Gastrocnemius medialis (tissue), 4 donors: ENCODE data around the gene CYLD. TPM values are rescaled to one million over a fixed set of nuclear protein-coding genes. Genes with fewer than 3 reads are reported as not detected.
A peak's percentile ranks its signal among the peaks of the same experiment; 100 is the strongest.

ENCODE experiments used
- ATAC-seq, 2 donors: fragments of 150-250 bp; one replicate each; pipeline ENCODE4 v1.9.1; 2016
- DNase-seq, 2 donors: peaks; one replicate each; pipeline ENCODE4 v3.0.0-alpha.2; 2019
- H3K27ac ChIP-seq, 4 donors: fragments of 200-600 bp; sonication (generic); 1 replicate in 1 of 4; 2 replicates in 3 of 4; pipeline ENCODE4 v1.5.1; 2016 to 2018; ENCODE audit warnings: mild to moderate bottlenecking in 2 of 4, moderate library complexity in 1 of 4
- H3K27me3 ChIP-seq, 3 donors: fragments of 200-600 bp; sonication (generic) in 2 of 3; 1 replicate in 1 of 3; 2 replicates in 2 of 3; pipeline versions ENCODE4 v1.5.1 to v1.6.0; 2016 to 2019; ENCODE audit warnings: mild to moderate bottlenecking in 1 of 3, moderate library complexity in 1 of 3
- H3K36me3 ChIP-seq, 2 donors: fragments of 200-600 bp; sonication (generic) in 1 of 2; one replicate each; pipeline ENCODE4 v1.5.1; 2017 to 2018
- H3K4me1 ChIP-seq, 2 donors: fragments of 200-600 bp; sonication (generic) in 1 of 2; one replicate each; pipeline ENCODE4 v1.5.1; 2016 to 2017; ENCODE audit warnings: mild to moderate bottlenecking in 2 of 2
- H3K4me3 ChIP-seq, 4 donors: fragments of 200-600 bp; sonication (generic) in 3 of 4; 1 replicate in 1 of 4; 2 replicates in 3 of 4; pipeline ENCODE4 v1.5.1; 2016 to 2019; ENCODE audit warnings: mild to moderate bottlenecking in 2 of 4
- H3K9me3 ChIP-seq, 3 donors: fragments of 200-600 bp; sonication (generic) in 2 of 3; 1 replicate in 1 of 3; 2 replicates in 2 of 3; pipeline ENCODE4 v1.5.1; 2016 to 2019
- CTCF ChIP-seq, 5 experiments: fragments of 450-650 bp in 3 of 5; fragments of 200-600 bp in 2 of 5; sonication (generic) in 2 of 5; IDR thresholded peaks in 4 of 5; conservative IDR thresholded peaks in 1 of 5; 1 replicate in 4 of 5; 2 replicates in 1 of 5; pipeline ENCODE4 v1.5.1; 2016 to 2019; ENCODE audit warnings: antibody characterized with exemption in 5 of 5, mild to moderate bottlenecking in 3 of 5, moderate library complexity in 3 of 5
- POLR2A ChIP-seq, 2 donors: fragments of 450-650 bp; IDR thresholded peaks; one replicate each; pipeline ENCODE4 v1.6.1; 2017; ENCODE audit warnings: antibody characterized with exemption in 2 of 2, mild to moderate bottlenecking in 2 of 2, moderate library complexity in 2 of 2
- in situ Hi-C, 4 donors: fragments of 200-750 bp; cut with MboI; loops; one replicate each; pipeline versions ENCODE4 v1.15.0 to v1.8.0; 2017; ENCODE audit warnings: low sequenced_read_pairs in 4 of 4
- intact Hi-C: fragments of 100-400 bp; cut with DNase I; formaldehyde crosslinking; loops from one replicate; pipeline ENCODE4 v1.15.1; 2023; ENCODE audit warnings: low total_unique reads
- total RNA-seq, 4 donors: library from RNA; depleted of rRNA; stranded (reverse); fragments of >200 nt; gene quantifications; one replicate each; pipeline versions ENCODE4 v1.1.0 to v1.2.3, GENCODE V29; 2016

CYLD gene
- total RNA-seq, 4 donors from 2014 or later, result 49.2 to 177 (median 135) TPM

- Histone ChIP-seq H3K27ac (peak overlapping the region in 2 of 4 donors; percentile 3 to 29), H3K4me1 (peaks cover 19 to 33% of the 10 kb centered on the region in 2 donors), H3K27me3 (no peaks in the 10 kb centered on the region), H3K4me3 (no peak overlapping the region), H3K36me3 (peaks cover 0 to 15% of the 10 kb centered on the region in 2 donors), H3K9me3 (no peaks in the 10 kb centered on the region)
- intact Hi-C loops, result no loop called here
- TF ChIP-seq CTCF (IDR thresholded peaks at IDR 0.05 in 4 of 5, conservative IDR thresholded peaks at IDR 0.05 in 1 of 5) (no peak), POLR2A (IDR thresholded peaks at IDR 0.05) (no peak)
- DNase-seq (no peak), ATAC-seq (no peak)
- in situ Hi-C loops, result no loop called here
Observed at GRCh38 chr16:50763211-50763610, 21.3 kb downstream of the CYLD start.

GRCh38 chr16:50765260-50765659, 23.4 kb downstream of the CYLD start:
- ATAC-seq (no peak), DNase-seq (no peak)
- in situ Hi-C loops, result no loop called here
- no peak overlapping the region for H3K4me3 ChIP-seq
- H3K36me3 ChIP-seq, result peaks cover 0 to 15% of the 10 kb centered on the region in 2 donors
- intact Hi-C loops, result no loop called here
- H3K9me3 ChIP-seq, result no peaks in the 10 kb centered on the region
- peaks cover 19 to 33% of the 10 kb centered on the region in 2 donors for H3K4me1 ChIP-seq
- TF ChIP-seq POLR2A (IDR thresholded peaks at IDR 0.05) (no peak), CTCF (IDR thresholded peaks at IDR 0.05 in 4 of 5, conservative IDR thresholded peaks at IDR 0.05 in 1 of 5) (no peak)
- no peak overlapping the region for H3K27ac ChIP-seq
- no peaks in the 10 kb centered on the region for H3K27me3 ChIP-seq

DNA sequence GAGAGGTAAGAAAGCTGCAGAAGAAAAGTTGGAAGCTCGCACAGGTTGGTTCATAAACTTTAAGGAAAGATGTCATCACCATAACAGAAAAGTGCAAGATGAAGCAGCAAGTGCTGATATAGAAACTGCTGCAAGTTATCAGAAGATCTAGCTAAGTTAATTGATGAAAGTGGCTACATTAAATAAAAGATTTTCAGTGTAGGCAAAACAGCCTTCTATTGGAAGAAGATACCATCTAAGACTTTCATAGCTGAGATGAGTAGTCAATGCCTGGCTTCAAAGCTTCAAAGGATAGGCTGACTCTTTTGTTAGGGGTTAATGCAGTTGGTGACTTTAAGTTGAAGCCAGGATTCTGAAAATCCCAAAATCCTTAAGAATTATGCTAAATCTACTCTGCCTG, 24.0 kb downstream of the CYLD start:
- no peak for ATAC-seq
- Histone ChIP-seq H3K27ac (no peak overlapping the region), H3K4me3 (no peak overlapping the region), H3K9me3 (no peaks in the 10 kb centered on the region), H3K27me3 (no peaks in the 10 kb centered on the region), H3K36me3 (peaks cover 0 to 15% of the 10 kb centered on the region in 2 donors), H3K4me1 (peaks cover 19 to 32% of the 10 kb centered on the region in 2 donors)
- TF ChIP-seq CTCF (IDR thresholded peaks at IDR 0.05 in 4 of 5, conservative IDR thresholded peaks at IDR 0.05 in 1 of 5) (no peak), POLR2A (IDR thresholded peaks at IDR 0.05) (no peak)
- in situ Hi-C loops, result no loop called here
- intact Hi-C loops, result no loop called here
- DNase-seq, result no peak

DNA sequence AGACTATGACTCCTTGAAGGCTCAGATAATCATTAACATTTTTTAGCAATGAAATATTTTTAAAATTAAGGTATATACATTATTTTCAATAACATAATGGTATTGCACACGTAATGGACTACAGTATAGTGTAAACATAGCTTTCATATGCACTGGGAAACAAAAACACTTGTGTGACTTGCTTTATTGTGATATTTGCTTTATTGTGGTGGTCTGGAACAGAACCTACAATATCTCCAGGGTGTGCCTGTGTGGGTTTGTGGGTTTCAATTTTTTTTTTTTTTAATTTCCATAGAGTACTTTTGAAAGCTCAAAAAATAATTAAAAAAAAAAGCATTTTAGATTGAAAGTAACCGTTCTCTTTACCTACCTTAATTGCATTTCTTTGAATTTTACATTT, 25.3 kb downstream of the CYLD start:
- in situ Hi-C loops, result no loop called here
- TF ChIP-seq POLR2A (IDR thresholded peaks at IDR 0.05) (no peak), CTCF (IDR thresholded peaks at IDR 0.05 in 4 of 5, conservative IDR thresholded peaks at IDR 0.05 in 1 of 5) (no peak)
- no peak for DNase-seq
- H3K36me3 ChIP-seq, result peaks cover 0 to 15% of the 10 kb centered on the region in 2 donors
- no peaks in the 10 kb centered on the region for H3K9me3 ChIP-seq
- no peak overlapping the region for H3K4me3 ChIP-seq
- H3K27me3 ChIP-seq, result no peaks in the 10 kb centered on the region
- no peak for ATAC-seq
- intact Hi-C loops, result no loop called here
- H3K27ac ChIP-seq, result no peak overlapping the region
- H3K4me1 ChIP-seq, result peaks cover 8 to 18% of the 10 kb centered on the region in 2 donors

GRCh38 chr16:50771366-50771765, 29.5 kb downstream of the CYLD start:
- H3K36me3 ChIP-seq, result peaks cover 0 to 2% of the 10 kb centered on the region in 2 donors
- peaks cover 3% of the 10 kb centered on the region in 2 donors for H3K4me1 ChIP-seq
- no peaks in the 10 kb centered on the region for H3K27me3 ChIP-seq
- no peak for TF ChIP-seq POLR2A (IDR thresholded peaks at IDR 0.05)
- intact Hi-C loops, result no loop called here
- no peak overlapping the region for H3K4me3 ChIP-seq
- in situ Hi-C loops, result no loop called here
- no peaks in the 10 kb centered on the region for H3K9me3 ChIP-seq
- H3K27ac ChIP-seq, result no peak overlapping the region
- DNase-seq, result no peak
- ATAC-seq, result no peak
